OCI-LY7 (cell line): ENCODE measurements around the gene RIMBP3C. TPM values are rescaled to one million over a fixed set of nuclear protein-coding genes. Genes with fewer than 3 reads are reported as not detected.
"Not testable (repeated sequence)": the region's sequence is repeated elsewhere in the genome, so short reads cannot be mapped to it uniquely, and the experiment has no call there.

Source experiments
- BruUV-seq: library from RNA; stranded (reverse); fragments of 400-500 nt; replicated peaks from 2 replicates; lab custom pipeline; 2021; lab: Mats Ljungman, UMichigan
- CTCF ChIA-PET: fragments of 300-600 bp; sonication (Branson Sonifier 250); formaldehyde crosslinking; loops from one replicate; lab custom pipeline; 2022; ENCODE audit warnings: antibody characterized with exemption; ENCODE audit not compliant: unreplicated experiment; lab: Charles Lee
- POLR2A ChIA-PET: fragments of 300-600 bp; sonication (Branson Sonifier 250); formaldehyde crosslinking; loops from one replicate; lab custom pipeline; 2022; ENCODE audit warnings: antibody characterized with exemption; lab: Charles Lee
- DNase-seq: peaks from one replicate; pipeline ENCODE4 v3.0.0-alpha.2; 2015; ENCODE audit warnings: low spot score
- H2AFZ ChIP-seq: fragments of 200-600 bp; sonication (generic), shearing (Covaris generic); 2 replicates; pipeline ENCODE4 v1.6.1; 2014; ENCODE audit warnings: mild to moderate bottlenecking, antibody characterized with exemption, low read length, moderate library complexity
- H3K27ac ChIP-seq: fragments of 200-600 bp; sonication (generic); 2 replicates; pipeline ENCODE4 v1.5.1; 2014; ENCODE audit warnings: mixed run types, low read depth, mild to moderate bottlenecking, moderate library complexity, low read length, inconsistent platforms; ENCODE audit not compliant: poor library complexity, severe bottlenecking
- H3K36me3 ChIP-seq: fragments of 200-600 bp; sonication (generic); 2 replicates; pipeline ENCODE4 v1.6.1; 2014; ENCODE audit warnings: mild to moderate bottlenecking, antibody characterized with exemption, low read length, moderate library complexity, mixed read lengths; ENCODE audit not compliant: insufficient read depth
- H3K4me1 ChIP-seq: fragments of 200-600 bp; sonication (generic); 2 replicates; pipeline ENCODE4 v1.5.1; 2014; ENCODE audit warnings: mild to moderate bottlenecking, low read length; ENCODE audit not compliant: insufficient read depth, poor library complexity, severe bottlenecking
- H3K4me2 ChIP-seq: fragments of 200-600 bp; sonication (generic); 2 replicates; pipeline ENCODE4 v1.6.1; 2014; ENCODE audit warnings: mild to moderate bottlenecking, low read length
- H3K4me3 ChIP-seq: fragments of 200-600 bp; sonication (generic); 2 replicates; pipeline ENCODE4 v1.5.1; 2014; ENCODE audit warnings: mild to moderate bottlenecking, low read depth, low read length; ENCODE audit not compliant: poor library complexity, severe bottlenecking
- H3K79me2 ChIP-seq: fragments of 200-600 bp; sonication (generic); 2 replicates; pipeline ENCODE4 v1.6.1; 2016; ENCODE audit warnings: low read depth, mild to moderate bottlenecking, low read length, moderate library complexity, mixed read lengths; ENCODE audit not compliant: insufficient read depth
- H3K9me2 ChIP-seq: fragments of 200-600 bp; sonication (generic); 2 replicates; pipeline ENCODE4 v1.6.1; 2016; ENCODE audit warnings: mild to moderate bottlenecking, low read length, mixed read lengths; ENCODE audit not compliant: insufficient read depth
- H3K9me3 ChIP-seq: fragments of 200-600 bp; sonication (generic); 2 replicates; pipeline ENCODE4 v1.6.1; 2014; ENCODE audit warnings: mild to moderate bottlenecking, mixed run types, low read length, mixed read lengths
- H4K20me1 ChIP-seq: fragments of 200-600 bp; sonication (generic); 2 replicates; pipeline ENCODE4 v1.6.1; 2014; ENCODE audit warnings: mild to moderate bottlenecking, antibody characterized with exemption, low read length, moderate library complexity, mixed read lengths; ENCODE audit not compliant: insufficient read depth
- intact Hi-C: fragments of 100-400 bp; cut with micrococcal nuclease; formaldehyde crosslinking; loops from one replicate; pipeline ENCODE4 v1.10.0; 2022; ENCODE audit not compliant: unreplicated experiment
- total RNA-seq, 2 experiments: library from RNA; depleted of rRNA in 1 of 2; stranded (reverse); fragments of >200 nt in 1 of 2; shearing (Covaris generic) in 1 of 2; gene quantifications; 2 replicates each; pipeline ENCODE4 v1.2.3, GENCODE V29; 2014 to 2022

RIMBP3C gene
- total RNA-seq, 2 experiments from 2014 or later: 0.69 to 2.0 TPM

- intact Hi-C loops, CTCF ChIA-PET: not testable (repeated sequence)
Observed at GRCh38 chr22:21526705-21527500, 24.4 kb downstream of the RIMBP3C start.

DNA sequence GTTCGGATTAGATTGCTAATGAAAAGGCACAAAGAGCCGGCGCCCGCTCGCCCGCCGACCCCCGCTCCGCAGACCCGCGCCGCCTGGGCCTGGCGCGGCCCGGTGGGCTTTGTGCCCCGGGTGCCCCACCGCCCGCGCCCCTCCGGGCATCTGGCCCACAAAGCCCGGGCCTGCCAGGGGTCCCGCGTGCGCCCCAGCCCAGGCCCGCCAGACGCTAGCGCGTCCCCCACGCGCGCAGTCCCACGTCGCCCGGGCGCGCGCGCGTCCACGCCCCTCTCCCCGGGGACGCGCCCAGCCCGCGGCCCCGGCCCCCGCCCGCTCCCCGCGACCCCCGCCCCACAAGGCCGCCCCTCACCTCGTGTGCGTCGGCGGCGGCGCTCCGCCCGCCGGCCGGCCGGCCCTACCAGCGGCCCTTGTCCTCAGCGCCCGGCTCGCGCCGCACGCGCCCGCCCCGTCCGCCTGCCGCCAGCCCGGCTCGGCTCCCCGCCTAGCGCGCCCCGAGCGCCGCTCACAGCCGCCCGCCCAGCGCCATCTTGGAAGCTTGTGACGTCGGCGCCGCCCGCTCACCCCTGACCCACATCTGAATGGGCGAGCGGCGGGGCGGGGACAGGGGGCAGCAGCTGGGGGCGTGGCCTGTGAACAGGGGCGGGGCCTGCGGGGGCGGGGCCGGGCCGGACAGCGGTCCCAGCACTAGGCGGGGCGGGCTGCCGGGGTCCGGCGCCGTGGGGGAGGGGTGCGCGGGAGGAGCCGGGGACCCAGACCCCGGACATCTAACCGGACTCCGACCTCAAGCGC, 34.1 kb downstream of the RIMBP3C start:
- H3K4me1 ChIP-seq, BruUV-seq, H3K9me2 ChIP-seq, H4K20me1 ChIP-seq, H3K9me3 ChIP-seq, H2AFZ ChIP-seq, H3K4me2 ChIP-seq, H3K27ac ChIP-seq, H3K79me2 ChIP-seq, H3K4me3 ChIP-seq, CTCF ChIA-PET, POLR2A ChIA-PET, H3K36me3 ChIP-seq, DNase-seq, intact Hi-C loops: not testable (repeated sequence)

More at GRCh38 chr22:21526705-21527500, 24.4 kb downstream of the RIMBP3C start:
- H3K4me2 ChIP-seq, BruUV-seq, H3K9me3 ChIP-seq, H3K4me1 ChIP-seq, POLR2A ChIA-PET, H3K36me3 ChIP-seq, H3K9me2 ChIP-seq, H2AFZ ChIP-seq, H3K4me3 ChIP-seq, H3K27ac ChIP-seq, DNase-seq, H4K20me1 ChIP-seq, H3K79me2 ChIP-seq: not testable (repeated sequence)

GRCh38 chr22:21516522-21516921, 34.7 kb downstream of the RIMBP3C start:
- CTCF ChIA-PET, H2AFZ ChIP-seq, BruUV-seq, H3K4me2 ChIP-seq, H3K4me1 ChIP-seq, H3K9me3 ChIP-seq, DNase-seq, H4K20me1 ChIP-seq, H3K27ac ChIP-seq, H3K9me2 ChIP-seq, intact Hi-C loops, H3K4me3 ChIP-seq, H3K36me3 ChIP-seq, POLR2A ChIA-PET, H3K79me2 ChIP-seq: not testable (repeated sequence)

GRCh38 chr22:21515234-21515633, 36.0 kb downstream of the RIMBP3C start:
- H2AFZ ChIP-seq, DNase-seq, H3K4me1 ChIP-seq, intact Hi-C loops, H3K9me3 ChIP-seq, H4K20me1 ChIP-seq, CTCF ChIA-PET, H3K4me3 ChIP-seq, H3K4me2 ChIP-seq, H3K79me2 ChIP-seq, H3K27ac ChIP-seq, H3K36me3 ChIP-seq, H3K9me2 ChIP-seq, BruUV-seq, POLR2A ChIA-PET: not testable (repeated sequence)

- H2AFZ ChIP-seq, POLR2A ChIA-PET, H3K79me2 ChIP-seq, H3K4me2 ChIP-seq, intact Hi-C loops, H3K27ac ChIP-seq, H3K9me2 ChIP-seq, H4K20me1 ChIP-seq, CTCF ChIA-PET, H3K4me3 ChIP-seq, H3K4me1 ChIP-seq, DNase-seq, BruUV-seq, H3K36me3 ChIP-seq, H3K9me3 ChIP-seq: not testable (repeated sequence)
Observed at GRCh38 chr22:21514117-21514516, 37.1 kb downstream of the RIMBP3C start.

GRCh38 chr22:21512022-21512421, 39.2 kb downstream of the RIMBP3C start:
- H3K9me2 ChIP-seq, H3K36me3 ChIP-seq, POLR2A ChIA-PET, BruUV-seq, H2AFZ ChIP-seq, H3K9me3 ChIP-seq, H3K27ac ChIP-seq, H3K4me2 ChIP-seq, intact Hi-C loops, H3K4me1 ChIP-seq, H4K20me1 ChIP-seq, H3K4me3 ChIP-seq, DNase-seq, H3K79me2 ChIP-seq, CTCF ChIA-PET: not testable (repeated sequence)
